H9 (cell line): ENCODE measurements around the gene CCDC13. TPM values are rescaled to one million over a fixed set of nuclear protein-coding genes. Genes with fewer than 3 reads are reported as not detected.

Source experiments
- DNase-seq: peaks from one replicate; pipeline ENCODE4 v3.0.0-alpha.2; 2017
- H2AFZ ChIP-seq: one replicate; pipeline ENCODE4 v1.6.1; 2013; ENCODE audit warnings: mild to moderate bottlenecking, low read length, control low read depth, moderate library complexity
- H2AK5ac ChIP-seq: 2 replicates; pipeline ENCODE4 v1.6.1; 2013; ENCODE audit warnings: low read length, control low read depth, mixed read lengths; ENCODE audit not compliant: insufficient read length
- H2BK120ac ChIP-seq: one replicate; pipeline ENCODE4 v1.6.1; 2013; ENCODE audit warnings: low read depth, mild to moderate bottlenecking, low read length, control low read depth, inconsistent platforms; ENCODE audit not compliant: poor library complexity, severe bottlenecking
- H2BK12ac ChIP-seq: 2 replicates; pipeline ENCODE4 v1.6.1; 2013; ENCODE audit warnings: low read length, control low read depth, mixed read lengths, low read depth; ENCODE audit not compliant: insufficient read length
- H2BK15ac ChIP-seq: 2 replicates; pipeline ENCODE4 v1.6.1; 2013; ENCODE audit warnings: low read depth, low read length, control low read depth
- H2BK20ac ChIP-seq: one replicate; pipeline ENCODE4 v1.6.1; 2013; ENCODE audit warnings: low read depth, mild to moderate bottlenecking, low read length, control low read depth, inconsistent platforms; ENCODE audit not compliant: poor library complexity, severe bottlenecking
- H2BK5ac ChIP-seq: 2 replicates; pipeline ENCODE4 v1.6.1; 2013; ENCODE audit warnings: low read length, control low read depth, mixed read lengths; ENCODE audit not compliant: insufficient read length
- H3K14ac ChIP-seq: 2 replicates; pipeline ENCODE4 v1.6.1; 2013; ENCODE audit warnings: low read length, control low read depth; ENCODE audit not compliant: insufficient read depth
- H3K18ac ChIP-seq: 2 replicates; pipeline ENCODE4 v1.6.1; 2013; ENCODE audit warnings: low read depth, mild to moderate bottlenecking, mixed read lengths, low read length, control low read depth; ENCODE audit not compliant: insufficient read length
- H3K23ac ChIP-seq: 2 replicates; pipeline ENCODE4 v1.6.1; 2013; ENCODE audit warnings: low read length, control low read depth, mixed read lengths, low read depth; ENCODE audit not compliant: insufficient read length
- H3K23me2 ChIP-seq: 2 replicates; pipeline ENCODE4 v1.6.1; 2013; ENCODE audit warnings: low read depth, mild to moderate bottlenecking, mixed read lengths, low read length, control low read depth; ENCODE audit not compliant: insufficient read length, poor library complexity, severe bottlenecking
- H3K27ac ChIP-seq: 2 replicates; pipeline ENCODE4 v1.5.1; 2013; ENCODE audit warnings: low read length, control low read depth, mixed read lengths, low read depth; ENCODE audit not compliant: insufficient read length
- H3K27me3 ChIP-seq: 2 replicates; pipeline ENCODE4 v1.6.1; 2013; ENCODE audit warnings: low read length, control low read depth, inconsistent platforms; ENCODE audit not compliant: insufficient read depth
- H3K4ac ChIP-seq: 2 replicates; pipeline ENCODE4 v1.6.1; 2013; ENCODE audit warnings: low read depth, mild to moderate bottlenecking, control low read depth, inconsistent platforms, low read length, moderate library complexity
- H3K4me1 ChIP-seq: 2 replicates; pipeline ENCODE4 v1.6.1; 2013; ENCODE audit warnings: low read length, control low read depth, inconsistent platforms; ENCODE audit not compliant: insufficient read depth
- H3K4me2 ChIP-seq: 2 replicates; pipeline ENCODE4 v1.6.1; 2013; ENCODE audit warnings: low read length, control low read depth, mixed read lengths; ENCODE audit not compliant: insufficient read length, insufficient read depth
- H3K56ac ChIP-seq: 2 replicates; pipeline ENCODE4 v1.6.1; 2013; ENCODE audit warnings: low read depth, mild to moderate bottlenecking, mixed read lengths, low read length, control low read depth; ENCODE audit not compliant: insufficient read length
- H3K79me1 ChIP-seq: 2 replicates; pipeline ENCODE4 v1.6.1; 2013; ENCODE audit warnings: low read depth, mild to moderate bottlenecking, moderate library complexity, low read length, control low read depth, inconsistent platforms; ENCODE audit not compliant: insufficient read depth, poor library complexity, severe bottlenecking
- H3K79me2 ChIP-seq: 2 replicates; pipeline ENCODE4 v1.6.1; 2013; ENCODE audit warnings: low read length, control low read depth, inconsistent platforms; ENCODE audit not compliant: insufficient read depth
- H3K9ac ChIP-seq: 2 replicates; pipeline ENCODE4 v1.6.1; 2013; ENCODE audit warnings: low read length, control low read depth, mixed read lengths; ENCODE audit not compliant: insufficient read length; ENCODE audit errors: extremely low read depth
- H3K9me3 ChIP-seq: one replicate; pipeline ENCODE4 v1.6.1; 2013; ENCODE audit warnings: low read depth, low read length, inconsistent platforms; ENCODE audit not compliant: control insufficient read depth
- H3T11ph ChIP-seq: one replicate; pipeline ENCODE4 v1.6.1; 2013; ENCODE audit warnings: mild to moderate bottlenecking, low read length, control low read depth, inconsistent platforms
- H4K20me1 ChIP-seq: one replicate; pipeline ENCODE4 v1.6.1; 2013; ENCODE audit not compliant: control insufficient read depth, insufficient read length, insufficient read depth
- H4K5ac ChIP-seq: 2 replicates; pipeline ENCODE4 v1.6.1; 2013; ENCODE audit warnings: low read depth, mild to moderate bottlenecking, mixed read lengths, low read length, control low read depth; ENCODE audit not compliant: insufficient read length
- H4K8ac ChIP-seq: replicated peaks from 2 replicates; pipeline ENCODE4 v1.6.1; 2013; ENCODE audit warnings: low read length, control low read depth, mixed read lengths, low read depth; ENCODE audit not compliant: insufficient read length
- H4K91ac ChIP-seq: 2 replicates; pipeline ENCODE4 v1.6.1; 2013; ENCODE audit warnings: low read depth, mild to moderate bottlenecking, moderate library complexity, mixed read lengths, low read length, control low read depth; ENCODE audit not compliant: insufficient read length
- H3K27ac Mint-ChIP-seq, 3 experiments: 2 replicates in 2 of 3; 3 replicates in 1 of 3; pipeline ENCODE4 v1.8.0; 2020 to 2021; ENCODE audit warnings: mixed read lengths in 3 of 3, mild to moderate bottlenecking in 1 of 3, moderate library complexity in 1 of 3
- H3K27me3 Mint-ChIP-seq: 2 replicates; pipeline ENCODE4 v1.8.0; 2021; ENCODE audit warnings: low read depth, mild to moderate bottlenecking, moderate library complexity, mixed read lengths
- H3K36me3 Mint-ChIP-seq, 3 experiments: 2 replicates in 2 of 3; 3 replicates in 1 of 3; pipeline ENCODE4 v1.8.0; 2020 to 2021; ENCODE audit warnings: low read depth in 3 of 3, mixed read lengths in 3 of 3; ENCODE audit not compliant: insufficient read depth in 1 of 3
- H3K4me1 Mint-ChIP-seq, 2 experiments: 2 replicates each; pipeline ENCODE4 v1.8.0; 2020; ENCODE audit warnings: mixed read lengths in 2 of 2
- H3K4me3 Mint-ChIP-seq, 2 experiments: 2 replicates in 1 of 2; 3 replicates in 1 of 2; pipeline ENCODE4 v1.8.0; 2020 to 2021; ENCODE audit warnings: mild to moderate bottlenecking in 2 of 2, mixed read lengths in 2 of 2, moderate library complexity in 1 of 2
- H3K9me3 Mint-ChIP-seq, 2 experiments: 2 replicates in 1 of 2; 3 replicates in 1 of 2; pipeline ENCODE4 v1.8.0; 2020; ENCODE audit warnings: mild to moderate bottlenecking in 2 of 2, mixed read lengths in 2 of 2, moderate library complexity in 1 of 2
- WGBS: extraction: QIAGEN DNeasy Blood & Tissue Kit; methylation state at CpG from one replicate; pipeline ENCODE4 v1.1.7; 2013; ENCODE audit warnings: missing lambda C conversion rate, low lambda C conversion rate, mixed read lengths; ENCODE audit not compliant: insufficient read length; ENCODE audit errors: extremely low coverage; 5-methylcytosine and 5-hydroxymethylcytosine counted together
- total RNA-seq: library from RNA; stranded (reverse); gene quantifications from 2 replicates; pipeline ENCODE4 v1.2.1, GENCODE V29; 2021
- TF ChIP-seq, protein P1 (sequence below): fragments of 200-600 bp; sonication (generic); conservative IDR thresholded peaks from 3 replicates; pipeline ENCODE4 v1.8.0; 2021; ENCODE audit warnings: antibody characterized with exemption, mild to moderate bottlenecking

Gene CCDC13
- total RNA-seq, 1 experiment from 2014 or later = not detected

DNA sequence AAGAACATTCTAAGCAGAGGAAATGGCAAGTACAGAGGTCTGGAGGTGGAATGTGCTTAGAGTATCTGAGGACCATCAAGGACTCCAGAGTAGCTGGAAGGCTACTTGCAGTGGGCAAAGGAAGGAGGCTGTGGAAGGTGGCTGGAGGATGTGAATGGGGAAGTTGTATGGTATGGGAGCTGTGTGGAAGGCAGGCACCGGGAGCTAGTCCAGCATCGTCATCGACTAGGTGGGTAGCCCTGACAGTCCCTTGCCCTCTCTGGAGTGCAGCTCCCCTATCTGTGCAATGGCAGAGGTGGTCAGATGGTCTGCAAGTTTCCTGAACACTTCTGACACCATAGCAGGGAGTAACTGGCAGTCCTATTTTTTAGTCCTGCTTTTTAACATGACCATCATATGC, 19.3 kb downstream of the CCDC13 start:
- Histone ChIP-seq H3K79me1 (no peaks in the 10 kb centered on the region), H3K9ac (no peak overlapping the region), H2BK120ac (no peak overlapping the region), H2AK5ac (no peak overlapping the region), H2BK12ac (no peak overlapping the region), H3K56ac (no peak overlapping the region), H2BK20ac (no peak overlapping the region), H3K27ac (no peak overlapping the region), H4K5ac (no peak overlapping the region), H2BK5ac (no peak overlapping the region), H2AFZ (no peak overlapping the region), H3K4me2 (no peak overlapping the region), H4K20me1 (no peaks in the 10 kb centered on the region), H3K9me3 (no peaks in the 10 kb centered on the region), H3K18ac (no peak overlapping the region), H4K91ac (no peak overlapping the region), H3K4me1 (no peaks in the 10 kb centered on the region), H3K23ac (no peak overlapping the region), H3K27me3 (no peaks in the 10 kb centered on the region), H2BK15ac (no peak overlapping the region), H3T11ph (no peak overlapping the region), H3K23me2 (no peaks in the 10 kb centered on the region), H3K4ac (no peak overlapping the region), H4K8ac (no peak overlapping the region), H3K14ac (no peak overlapping the region; the same call in 1 of the 2 replicates), H3K79me2 (no peaks in the 10 kb centered on the region)
- TF ChIP-seq, protein P1, sequence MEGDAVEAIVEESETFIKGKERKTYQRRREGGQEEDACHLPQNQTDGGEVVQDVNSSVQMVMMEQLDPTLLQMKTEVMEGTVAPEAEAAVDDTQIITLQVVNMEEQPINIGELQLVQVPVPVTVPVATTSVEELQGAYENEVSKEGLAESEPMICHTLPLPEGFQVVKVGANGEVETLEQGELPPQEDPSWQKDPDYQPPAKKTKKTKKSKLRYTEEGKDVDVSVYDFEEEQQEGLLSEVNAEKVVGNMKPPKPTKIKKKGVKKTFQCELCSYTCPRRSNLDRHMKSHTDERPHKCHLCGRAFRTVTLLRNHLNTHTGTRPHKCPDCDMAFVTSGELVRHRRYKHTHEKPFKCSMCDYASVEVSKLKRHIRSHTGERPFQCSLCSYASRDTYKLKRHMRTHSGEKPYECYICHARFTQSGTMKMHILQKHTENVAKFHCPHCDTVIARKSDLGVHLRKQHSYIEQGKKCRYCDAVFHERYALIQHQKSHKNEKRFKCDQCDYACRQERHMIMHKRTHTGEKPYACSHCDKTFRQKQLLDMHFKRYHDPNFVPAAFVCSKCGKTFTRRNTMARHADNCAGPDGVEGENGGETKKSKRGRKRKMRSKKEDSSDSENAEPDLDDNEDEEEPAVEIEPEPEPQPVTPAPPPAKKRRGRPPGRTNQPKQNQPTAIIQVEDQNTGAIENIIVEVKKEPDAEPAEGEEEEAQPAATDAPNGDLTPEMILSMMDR = no peak
- peak; percentile 9 for DNase-seq
- H3K9me3 Mint-ChIP-seq = no peaks in the 10 kb centered on the region
- no peaks in the 10 kb centered on the region for H3K36me3 Mint-ChIP-seq
- peaks cover 17 to 19% of the 10 kb centered on the region in 2 experiments for H3K4me1 Mint-ChIP-seq
- no peak overlapping the region for H3K27ac Mint-ChIP-seq
- H3K4me3 Mint-ChIP-seq = no peak overlapping the region
- H3K27me3 Mint-ChIP-seq = peaks cover 26% of the 10 kb centered on the region
- no CpG with 5 or more reads among the region's 3 CpGs for WGBS
